ENCODE results near the gene ARHGEF1. TPM values are rescaled to one million over a fixed set of nuclear protein-coding genes. Genes with fewer than 3 reads are reported as not detected.

The ARHGEF1 gene
- total RNA-seq, 3 donors from 2014 or later (not counting 1 experiment from before 2014, with no cell fraction given): 1,177 to 1,409 (median 1,354) TPM

DNA sequence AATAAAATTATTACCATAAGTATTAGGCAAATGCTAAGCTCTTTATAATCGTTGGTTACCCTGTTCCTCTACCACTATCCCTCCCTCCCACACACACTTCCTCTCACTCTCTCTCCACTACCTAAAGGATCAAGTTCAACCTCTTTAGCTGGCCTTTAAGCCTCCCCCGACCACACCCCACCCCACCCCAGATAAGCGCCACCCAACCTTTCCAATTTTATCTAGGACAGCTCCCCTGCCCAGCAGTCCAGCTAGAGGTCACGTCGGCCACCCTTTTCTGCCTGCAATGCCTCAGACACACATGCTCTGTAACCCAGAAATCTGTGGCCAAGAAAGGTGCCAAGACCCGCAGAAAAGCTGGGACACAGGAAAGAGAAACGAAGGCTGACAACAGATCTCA, 39.6 kb upstream of the ARHGEF1 start:
- H3K9me3 Mint-ChIP-seq: peaks cover 0 to 3% of the 10 kb centered on the region in 2 donors
- ATAC-seq: no peak
- no peaks in the 10 kb centered on the region for H3K9me3 ChIP-seq (ENCODE audit: control insufficient read depth, insufficient read depth, low read length)
- no peak overlapping the region for H3K4me3 ChIP-seq (ENCODE audit: low read length)
- WGBS (ENCODE audit: insufficient coverage): 70% methylated on average over 7 of the region's 7 CpGs
- H3K4me1 Mint-ChIP-seq: no peaks in the 10 kb centered on the region
- intact Hi-C loops (cut with micrococcal nuclease): no loop called here
- DNase-seq: no peak
- peaks cover 0 to 11% of the 10 kb centered on the region in 2 donors for H3K27me3 Mint-ChIP-seq (ENCODE audit: low read depth in 2 of 2)
- no peak overlapping the region for H3K27ac Mint-ChIP-seq
- H3K36me3 ChIP-seq (ENCODE audit: control insufficient read depth, insufficient read depth, low read length): no peaks in the 10 kb centered on the region
- H3K4me1 ChIP-seq (ENCODE audit: control insufficient read depth, insufficient read depth, low read length): no peaks in the 10 kb centered on the region
- no peaks in the 10 kb centered on the region for H3K36me3 Mint-ChIP-seq
- no peak overlapping the region for H3K4me3 Mint-ChIP-seq
- TF ChIP-seq, protein P1, sequence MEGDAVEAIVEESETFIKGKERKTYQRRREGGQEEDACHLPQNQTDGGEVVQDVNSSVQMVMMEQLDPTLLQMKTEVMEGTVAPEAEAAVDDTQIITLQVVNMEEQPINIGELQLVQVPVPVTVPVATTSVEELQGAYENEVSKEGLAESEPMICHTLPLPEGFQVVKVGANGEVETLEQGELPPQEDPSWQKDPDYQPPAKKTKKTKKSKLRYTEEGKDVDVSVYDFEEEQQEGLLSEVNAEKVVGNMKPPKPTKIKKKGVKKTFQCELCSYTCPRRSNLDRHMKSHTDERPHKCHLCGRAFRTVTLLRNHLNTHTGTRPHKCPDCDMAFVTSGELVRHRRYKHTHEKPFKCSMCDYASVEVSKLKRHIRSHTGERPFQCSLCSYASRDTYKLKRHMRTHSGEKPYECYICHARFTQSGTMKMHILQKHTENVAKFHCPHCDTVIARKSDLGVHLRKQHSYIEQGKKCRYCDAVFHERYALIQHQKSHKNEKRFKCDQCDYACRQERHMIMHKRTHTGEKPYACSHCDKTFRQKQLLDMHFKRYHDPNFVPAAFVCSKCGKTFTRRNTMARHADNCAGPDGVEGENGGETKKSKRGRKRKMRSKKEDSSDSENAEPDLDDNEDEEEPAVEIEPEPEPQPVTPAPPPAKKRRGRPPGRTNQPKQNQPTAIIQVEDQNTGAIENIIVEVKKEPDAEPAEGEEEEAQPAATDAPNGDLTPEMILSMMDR (IDR thresholded peaks at IDR 0.05): no peak
- no peak overlapping the region for H3K27ac ChIP-seq (ENCODE audit: low read length)
- no peaks in the 10 kb centered on the region for H3K27me3 ChIP-seq (ENCODE audit: control insufficient read depth, insufficient read depth, low read length)

DNA sequence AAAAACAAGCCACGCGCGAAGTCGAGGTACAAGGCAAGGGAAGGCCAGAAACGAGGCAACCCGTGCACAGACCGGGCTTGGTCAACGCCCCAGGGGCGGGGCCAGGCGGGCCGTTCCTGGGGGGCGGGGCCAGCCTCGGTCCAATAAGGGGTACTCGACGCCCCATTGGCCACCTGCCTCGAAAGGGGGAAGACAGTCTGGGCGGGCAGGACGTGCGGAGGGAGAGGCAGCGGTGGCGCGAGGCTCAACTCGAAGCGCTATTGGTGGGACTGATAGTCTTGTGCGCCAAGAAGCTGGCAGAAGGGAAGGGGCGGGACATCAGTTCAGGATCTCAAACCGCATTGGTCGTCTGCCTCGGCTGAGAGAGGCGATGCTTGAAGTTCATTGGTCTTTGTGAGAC, 38.4 kb upstream of the ARHGEF1 start, which contains the start of gene LYPD4:
Gene LYPD4 (minus strand): TSS at position 83 of the 400 bp plus-strand sequence. CDS start 5,398 bp downstream, outside the sequence.
- Histone ChIP-seq H3K27ac (ENCODE audit: low read length) (no peak within 1 kb of the TSS), H3K36me3 (ENCODE audit: control insufficient read depth, insufficient read depth, low read length) (no peaks in the 10 kb centered on the region), H3K4me3 (ENCODE audit: low read length) (no peak within 1 kb of the TSS), H3K27me3 (ENCODE audit: control insufficient read depth, insufficient read depth, low read length) (no peaks in the 10 kb centered on the region), H3K9me3 (ENCODE audit: control insufficient read depth, insufficient read depth, low read length) (no peaks in the 10 kb centered on the region), H3K4me1 (ENCODE audit: control insufficient read depth, insufficient read depth, low read length) (no peaks in the 10 kb centered on the region)
- ATAC-seq (no peak), DNase-seq (no peak)
- 83% methylated on average over 30 of the region's 30 CpGs for WGBS (ENCODE audit: insufficient coverage)
- Mint-ChIP-seq H3K36me3 (no peaks in the 10 kb centered on the region), H3K9me3 (peaks cover 0 to 3% of the 10 kb centered on the region in 2 donors), H3K27ac (no peak within 1 kb of the TSS), H3K4me3 (no peak within 1 kb of the TSS), H3K4me1 (no peaks in the 10 kb centered on the region), H3K27me3 (ENCODE audit: low read depth in 2 of 2) (peaks cover 0 to 4% of the 10 kb centered on the region in 2 donors)
- intact Hi-C loops (cut with micrococcal nuclease): no loop called here
- TF ChIP-seq, protein P1 (IDR thresholded peaks at IDR 0.05): no peak

DNA sequence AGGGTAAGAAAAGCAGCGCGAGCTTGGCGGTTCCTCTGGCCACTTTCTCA, 38.2 kb upstream of the ARHGEF1 start, which contains the start of gene DMRTC2:
Gene DMRTC2 (plus strand): TSS at position 42 of the 50 bp plus-strand sequence. CDS start 2,387 bp downstream, outside the sequence.
- intact Hi-C loops (cut with micrococcal nuclease): no loop called here
- no peak for ATAC-seq
- Mint-ChIP-seq H3K9me3 (peaks cover 0 to 3% of the 10 kb centered on the region in 2 donors), H3K27ac (no peak within 1 kb of the TSS), H3K36me3 (no peaks in the 10 kb centered on the region), H3K4me1 (no peaks in the 10 kb centered on the region), H3K27me3 (ENCODE audit: low read depth in 2 of 2) (peaks cover 0 to 4% of the 10 kb centered on the region in 2 donors), H3K4me3 (no peak within 1 kb of the TSS)
- H3K36me3 ChIP-seq (ENCODE audit: control insufficient read depth, insufficient read depth, low read length): no peaks in the 10 kb centered on the region
- no peaks in the 10 kb centered on the region for H3K4me1 ChIP-seq (ENCODE audit: control insufficient read depth, insufficient read depth, low read length)
- no peak for DNase-seq
- H3K27me3 ChIP-seq (ENCODE audit: control insufficient read depth, insufficient read depth, low read length): no peaks in the 10 kb centered on the region
- TF ChIP-seq, protein P1 (IDR thresholded peaks at IDR 0.05): no peak
- no peak within 1 kb of the TSS for H3K4me3 ChIP-seq (ENCODE audit: low read length)
- H3K9me3 ChIP-seq (ENCODE audit: control insufficient read depth, insufficient read depth, low read length): no peaks in the 10 kb centered on the region
- WGBS (ENCODE audit: insufficient coverage): 98% methylated on average over 3 of the region's 3 CpGs
- no peak within 1 kb of the TSS for H3K27ac ChIP-seq (ENCODE audit: low read length)

DNA sequence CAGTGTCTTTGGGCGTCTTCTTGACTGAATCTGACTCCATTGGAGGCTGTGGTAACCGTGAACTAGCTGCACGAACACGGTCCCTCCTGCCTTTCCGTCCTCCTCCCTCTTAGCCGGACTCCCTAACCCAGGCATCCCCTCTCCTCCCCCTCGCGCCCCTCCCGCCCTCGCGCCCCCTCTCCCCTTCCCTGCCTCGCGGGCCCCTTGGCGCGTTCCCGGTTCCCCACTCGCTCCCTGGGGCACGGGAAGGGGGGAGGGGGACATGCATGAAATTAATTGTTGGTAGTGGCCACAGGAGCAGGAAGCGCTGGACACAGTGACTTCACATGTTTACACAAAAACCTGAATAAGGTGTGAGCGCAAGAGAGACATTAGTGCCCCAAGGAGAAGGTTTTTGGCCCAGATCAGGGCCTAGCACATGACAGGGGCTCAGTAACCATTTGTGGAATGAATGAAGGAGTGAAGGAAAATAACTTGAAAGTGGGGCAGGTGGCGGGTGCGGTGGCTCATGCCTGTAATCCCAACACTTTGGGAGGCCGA, 37.9 kb upstream of the ARHGEF1 start:
- H3K4me3 ChIP-seq (ENCODE audit: low read length): no peak overlapping the region
- WGBS (ENCODE audit: insufficient coverage): 94% methylated on average over 19 of the region's 23 CpGs
- H3K36me3 ChIP-seq (ENCODE audit: control insufficient read depth, insufficient read depth, low read length): no peaks in the 10 kb centered on the region
- no peaks in the 10 kb centered on the region for H3K4me1 ChIP-seq (ENCODE audit: control insufficient read depth, insufficient read depth, low read length)
- intact Hi-C loops (cut with micrococcal nuclease): no loop called here
- peaks cover 0 to 4% of the 10 kb centered on the region in 2 donors for H3K27me3 Mint-ChIP-seq (ENCODE audit: low read depth in 2 of 2)
- no peaks in the 10 kb centered on the region for H3K4me1 Mint-ChIP-seq
- no peaks in the 10 kb centered on the region for H3K27me3 ChIP-seq (ENCODE audit: control insufficient read depth, insufficient read depth, low read length)
- H3K9me3 Mint-ChIP-seq: peaks cover 0 to 3% of the 10 kb centered on the region in 2 donors
- TF ChIP-seq, protein P1 (IDR thresholded peaks at IDR 0.05): no peak
- DNase-seq: no peak
- H3K27ac Mint-ChIP-seq: no peak overlapping the region
- no peak for ATAC-seq
- H3K9me3 ChIP-seq (ENCODE audit: control insufficient read depth, insufficient read depth, low read length): no peaks in the 10 kb centered on the region
- no peaks in the 10 kb centered on the region for H3K36me3 Mint-ChIP-seq
- no peak overlapping the region for H3K27ac ChIP-seq (ENCODE audit: low read length)
- no peak overlapping the region for H3K4me3 Mint-ChIP-seq

Measured in natural killer cell (primary cell).